Measurements from ENCODE around the gene POPDC3.

DNA sequence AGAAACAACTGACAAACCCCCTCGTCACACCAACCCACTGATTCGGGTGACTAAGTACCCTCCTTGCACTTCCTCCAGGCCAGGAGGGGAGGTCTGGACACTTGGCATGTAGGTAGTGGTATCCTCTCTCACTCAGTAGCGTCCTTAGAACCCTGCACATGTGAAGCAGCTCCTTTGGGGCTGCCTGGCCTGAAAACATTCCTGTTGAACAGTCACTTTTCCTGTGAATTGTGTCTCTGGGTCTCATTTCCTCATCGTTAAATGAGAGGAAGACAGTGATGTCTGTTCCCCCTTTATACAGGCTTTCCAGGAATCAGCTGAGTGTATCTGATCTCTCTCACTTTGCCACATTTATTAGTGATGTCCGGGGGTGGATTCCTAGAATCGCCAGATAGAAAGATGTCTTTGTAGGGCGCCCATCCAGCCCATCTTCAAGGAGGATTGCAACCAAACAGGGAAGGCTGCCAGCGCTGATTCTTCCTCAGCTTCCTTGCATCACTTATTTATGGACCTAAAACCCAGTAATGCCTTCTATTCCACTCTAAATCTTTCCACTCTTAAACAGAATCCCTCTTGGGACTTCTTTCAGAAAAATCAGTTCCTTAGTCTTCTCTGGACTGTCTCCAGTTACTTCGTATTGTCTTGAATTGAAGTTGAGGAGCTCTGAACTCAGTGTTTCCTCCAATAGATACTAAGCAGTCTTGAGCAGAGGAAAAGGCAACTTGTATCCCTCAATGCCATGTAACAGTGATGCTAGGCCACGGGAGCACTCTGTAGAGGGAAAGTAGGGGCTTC lies 9.4 kb upstream of the POPDC3 start:
- no peak for TF ChIP-seq POLR2A (IDR thresholded peaks at IDR 0.05)
- TF ChIP-seq EP300 (IDR thresholded peaks at IDR 0.05) = no peak

Data from stomach (tissue), 4 donors.